Mesenteric fat pad (tissue), 1 donor: ENCODE measurements around the gene KRTAP5-3. TPM values are rescaled to one million over a fixed set of nuclear protein-coding genes. Genes with fewer than 3 reads are reported as not detected.

ENCODE experiments used
- DNase-seq: peaks from one replicate; pipeline ENCODE4 v3.0.0-alpha.2; 2020; ENCODE audit warnings: low spot score
- total RNA-seq: library from RNA; stranded (reverse); fragmentation: NEBNext Ultra II Directional; extraction: Animal tissue kit (Norgen Biotek cat#: 25700); gene quantifications from one replicate; pipeline ENCODE4 v1.2.1, GENCODE V29; 2021
- donor health status: DM: yes; HTN: yes; CAD: no.

The KRTAP5-3 gene
- total RNA-seq, 1 donor from 2014 or later: not detected

DNA sequence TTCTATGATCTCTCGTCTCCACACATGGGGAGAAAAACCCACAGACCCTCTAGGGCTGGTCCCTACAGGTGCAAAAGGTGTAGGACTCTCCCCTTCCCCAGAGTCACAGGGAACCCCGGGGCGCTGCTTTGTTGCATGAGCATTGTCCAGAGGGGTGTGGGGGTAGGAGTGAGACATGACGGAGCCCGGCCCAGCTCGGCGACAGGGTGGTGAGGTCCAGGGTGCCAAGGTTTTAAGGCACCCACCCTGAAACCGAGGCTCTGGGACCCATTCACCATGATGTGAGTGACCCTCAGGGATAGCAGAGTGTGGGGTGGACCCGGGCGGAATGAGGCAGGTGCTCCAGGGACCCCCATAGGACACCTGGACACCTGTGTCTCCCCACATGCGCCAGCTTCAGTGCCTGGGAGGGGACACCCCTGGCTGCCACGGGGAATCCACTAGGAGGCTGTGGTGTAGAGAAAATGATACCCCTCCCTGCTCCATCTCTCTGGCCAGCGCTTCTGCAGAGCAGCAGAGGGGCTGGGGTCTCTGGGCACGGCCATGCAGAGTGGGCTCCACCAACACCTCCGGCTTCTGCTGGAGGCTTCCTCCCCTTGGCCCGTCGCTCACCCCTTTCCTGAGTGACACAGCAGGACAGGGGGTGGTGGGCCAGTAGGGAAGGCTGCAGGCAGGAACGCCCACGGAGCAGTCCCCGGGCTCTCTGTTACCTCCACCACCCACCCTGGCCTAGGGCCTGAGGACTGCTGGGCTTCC, 36.5 kb upstream of the KRTAP5-3 start:
- no peak for DNase-seq

DNA sequence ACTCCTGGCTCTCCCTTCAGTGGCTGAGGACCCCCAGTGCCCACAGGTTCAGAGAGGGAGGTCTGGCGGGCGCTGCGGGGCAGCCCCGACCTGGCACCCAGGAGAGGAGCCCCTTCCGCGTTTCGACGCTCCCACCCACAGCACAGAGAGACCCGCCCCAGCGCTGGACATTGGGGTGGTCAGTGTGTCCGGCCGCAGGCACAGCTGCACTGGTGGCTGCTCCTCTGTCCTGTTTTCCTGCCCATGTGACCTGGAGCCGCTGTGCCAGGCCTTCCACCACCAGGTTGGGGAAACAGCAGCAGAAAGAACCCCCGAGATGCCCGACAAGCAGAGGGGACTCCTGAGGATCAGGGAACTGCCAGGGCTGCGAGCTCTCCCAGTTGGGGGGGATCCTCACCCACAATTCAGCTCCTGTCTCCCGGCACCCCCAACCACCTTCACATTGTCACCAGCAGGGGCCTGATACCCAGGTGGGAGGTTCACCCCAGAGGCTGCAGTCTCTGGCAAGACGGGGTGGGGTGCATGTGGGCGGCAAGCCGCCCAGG, 35.0 kb upstream of the KRTAP5-3 start:
- no peak for DNase-seq

DNA sequence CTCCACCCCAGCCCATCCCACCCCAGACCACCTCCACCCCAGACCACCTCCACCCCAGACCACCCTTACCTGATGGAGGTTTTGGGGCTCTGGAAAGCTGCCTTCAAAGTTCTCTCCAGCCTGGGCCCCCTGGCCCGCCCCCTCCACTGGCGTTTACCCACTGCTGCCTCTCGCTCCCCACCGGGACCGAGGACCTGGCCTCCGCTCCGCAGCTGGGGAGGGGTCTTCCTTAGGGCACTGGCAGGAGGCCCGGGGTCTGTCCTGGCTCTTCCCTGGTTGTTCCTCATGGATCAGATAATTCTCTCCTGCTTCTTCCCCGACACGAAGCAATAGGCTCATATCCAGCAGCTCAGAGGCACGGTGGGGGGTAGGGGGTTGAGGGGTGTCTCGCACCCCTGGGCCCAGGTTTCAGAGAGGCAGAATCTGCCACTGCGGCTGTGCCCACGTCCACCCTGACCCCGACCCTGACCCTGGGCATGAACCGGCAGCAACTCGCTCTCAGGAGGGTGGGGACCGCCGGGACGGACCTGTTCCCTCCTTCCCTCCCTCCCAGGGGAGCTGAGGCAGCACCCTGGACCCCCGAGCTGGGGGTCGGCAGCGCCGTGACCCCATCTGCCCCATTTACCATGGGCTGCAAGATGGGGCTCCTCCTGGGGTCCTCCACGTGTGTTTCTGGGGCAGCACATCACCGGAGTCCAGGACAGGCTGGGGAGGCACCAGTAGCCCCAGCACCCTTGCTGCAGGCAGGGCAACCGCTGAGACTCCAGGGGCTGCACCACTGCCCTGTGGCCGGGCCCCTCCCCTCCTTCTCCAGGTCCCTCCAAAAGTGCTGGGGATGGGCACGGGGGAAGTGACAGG, 34.3 kb upstream of the KRTAP5-3 start:
- no peak for DNase-seq

DNA sequence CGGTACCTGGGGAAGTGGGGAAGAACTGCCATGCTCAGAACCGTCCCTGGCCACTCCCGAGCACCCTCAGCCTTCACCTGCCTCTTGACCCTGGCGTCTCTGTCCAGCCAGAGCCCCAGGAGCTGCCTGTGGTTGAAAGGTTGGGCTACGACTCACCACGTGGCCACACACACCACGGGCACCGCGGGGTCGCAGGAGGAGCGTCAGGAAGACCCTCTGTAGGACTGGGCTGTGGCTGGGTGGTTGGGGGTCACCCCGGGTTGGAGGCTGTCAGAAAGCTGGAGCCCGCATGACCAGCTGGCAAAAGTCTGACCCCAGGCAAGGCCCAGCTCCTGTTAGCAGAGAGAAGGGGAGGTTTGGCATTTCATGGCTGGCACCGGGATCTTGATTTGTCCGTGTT, 32.8 kb upstream of the KRTAP5-3 start:
- DNase-seq: no peak

DNA sequence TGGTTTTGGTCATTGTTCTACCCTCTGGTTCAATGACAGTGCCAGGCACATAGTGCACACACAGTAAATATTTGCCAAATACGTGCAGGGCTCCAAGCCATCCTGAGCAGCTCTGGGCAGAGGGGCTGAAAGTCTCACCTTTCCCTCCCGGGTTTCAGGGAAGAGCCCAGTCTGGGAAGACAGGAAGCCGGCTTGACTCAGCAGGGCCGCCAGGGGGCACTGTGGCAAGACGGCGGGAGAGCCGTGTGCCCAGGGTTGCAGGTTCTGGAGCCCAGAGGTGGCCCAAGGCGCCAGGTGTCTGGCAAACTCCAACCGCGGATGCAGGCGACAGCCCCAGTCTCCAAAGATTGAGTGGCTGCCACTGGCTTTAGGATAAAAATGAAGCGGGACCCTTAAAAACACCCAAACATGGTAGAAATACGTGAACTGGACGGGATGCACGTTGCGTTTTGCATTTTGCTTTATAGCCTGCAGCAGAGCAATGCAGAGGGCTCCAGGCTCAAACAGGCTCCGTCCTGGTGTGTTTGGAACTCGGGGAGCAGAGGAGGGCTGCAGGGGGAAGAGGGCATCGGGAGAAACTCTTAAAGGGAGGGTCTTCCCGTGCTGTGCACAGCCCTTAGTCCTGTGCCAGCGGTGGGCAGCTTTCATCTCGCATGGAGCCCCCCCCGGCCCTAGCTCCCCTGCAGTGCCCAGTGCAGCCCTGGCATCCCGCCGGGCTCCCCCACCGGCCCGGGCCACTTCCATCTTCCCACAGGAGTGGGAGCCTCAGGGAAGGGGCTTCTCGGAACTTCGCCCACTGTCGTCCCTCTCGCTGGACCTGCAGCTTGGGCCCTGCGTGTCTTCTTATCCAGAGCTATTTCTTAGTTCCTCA, 32.0 kb upstream of the KRTAP5-3 start:
- DNase-seq: no peak

DNA sequence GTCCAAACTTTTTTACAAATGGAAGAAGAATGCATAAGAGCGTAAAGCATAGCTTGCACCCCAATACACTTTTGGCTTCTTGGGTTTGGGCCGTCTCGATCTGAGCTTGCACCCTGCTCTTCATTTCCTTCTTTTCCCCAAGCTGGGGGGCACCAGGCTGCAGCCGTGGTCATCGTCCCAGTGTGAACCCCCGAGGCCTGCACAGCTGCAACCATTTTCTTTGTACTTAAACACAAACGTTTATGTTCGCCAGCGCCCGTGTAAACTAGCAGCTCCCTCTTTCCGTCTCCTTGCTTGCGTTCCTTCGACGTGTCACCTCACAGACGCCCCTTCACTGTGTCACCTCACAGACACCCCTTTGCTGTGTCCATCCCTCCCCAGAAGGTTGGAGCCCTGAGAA, 31.4 kb upstream of the KRTAP5-3 start:
- DNase-seq: no peak

DNA sequence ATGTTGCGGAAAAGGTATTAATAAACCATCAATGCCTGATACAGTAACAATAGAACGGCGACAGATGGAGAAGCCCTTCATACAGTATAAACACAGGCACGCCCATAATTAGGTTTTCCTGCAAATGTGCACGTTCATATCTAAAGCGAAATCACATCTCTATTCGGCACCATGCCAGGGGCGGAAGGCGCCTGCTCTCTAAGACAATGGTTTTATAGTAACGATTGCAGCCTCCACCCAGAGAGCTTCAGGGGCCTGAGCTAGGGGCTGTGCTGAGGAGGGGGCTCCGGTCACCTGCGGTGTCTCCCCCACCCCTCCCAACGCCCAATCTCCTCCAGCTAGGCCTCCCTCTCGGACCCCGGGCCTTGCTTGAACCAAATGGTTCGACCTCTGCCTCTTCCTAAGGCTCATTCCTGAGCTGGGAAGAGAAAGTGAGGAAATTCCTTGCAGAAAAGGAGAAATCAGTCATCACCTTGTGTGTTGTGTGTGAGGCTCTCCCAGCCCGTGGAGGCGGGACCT, 30.9 kb upstream of the KRTAP5-3 start:
- DNase-seq: no peak

DNA sequence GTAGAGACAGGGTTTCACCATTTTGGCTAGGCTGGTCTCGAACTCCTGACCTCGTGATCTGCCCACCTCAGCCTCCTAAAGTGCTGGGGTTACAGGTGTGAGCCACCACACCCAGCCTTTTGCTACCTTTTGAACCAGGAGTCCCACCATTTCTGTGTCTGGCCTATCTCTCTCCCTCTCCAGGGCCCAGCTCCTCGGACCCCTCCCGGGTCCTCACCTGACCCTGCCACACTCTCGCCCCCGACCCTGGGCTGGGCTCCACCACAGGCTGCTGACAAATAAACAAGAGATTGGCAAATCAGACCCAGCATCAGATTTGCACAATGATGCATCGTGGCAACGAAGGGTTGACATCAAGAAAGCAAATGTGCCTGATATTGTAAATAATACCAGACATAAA, 30.1 kb upstream of the KRTAP5-3 start:
- DNase-seq: no peak

DNA sequence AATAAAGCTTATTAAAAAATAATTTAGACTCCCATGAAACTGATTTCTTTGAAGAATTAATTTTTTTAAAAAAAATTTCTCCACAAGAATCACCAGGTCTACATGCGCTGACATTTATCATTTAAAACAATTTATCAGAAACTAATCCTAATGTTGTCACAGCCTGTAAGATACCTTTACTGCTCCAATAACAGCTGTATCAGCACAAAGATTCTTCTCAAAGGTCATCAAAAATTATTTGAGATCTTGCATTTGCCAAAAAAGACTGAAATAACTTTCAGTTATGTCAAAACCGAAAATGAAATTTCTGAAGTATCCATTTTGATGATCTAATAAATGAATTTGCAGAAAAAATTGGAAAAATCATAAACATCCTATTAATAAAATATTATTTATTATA, 29.4 kb upstream of the KRTAP5-3 start:
- no peak for DNase-seq

DNA sequence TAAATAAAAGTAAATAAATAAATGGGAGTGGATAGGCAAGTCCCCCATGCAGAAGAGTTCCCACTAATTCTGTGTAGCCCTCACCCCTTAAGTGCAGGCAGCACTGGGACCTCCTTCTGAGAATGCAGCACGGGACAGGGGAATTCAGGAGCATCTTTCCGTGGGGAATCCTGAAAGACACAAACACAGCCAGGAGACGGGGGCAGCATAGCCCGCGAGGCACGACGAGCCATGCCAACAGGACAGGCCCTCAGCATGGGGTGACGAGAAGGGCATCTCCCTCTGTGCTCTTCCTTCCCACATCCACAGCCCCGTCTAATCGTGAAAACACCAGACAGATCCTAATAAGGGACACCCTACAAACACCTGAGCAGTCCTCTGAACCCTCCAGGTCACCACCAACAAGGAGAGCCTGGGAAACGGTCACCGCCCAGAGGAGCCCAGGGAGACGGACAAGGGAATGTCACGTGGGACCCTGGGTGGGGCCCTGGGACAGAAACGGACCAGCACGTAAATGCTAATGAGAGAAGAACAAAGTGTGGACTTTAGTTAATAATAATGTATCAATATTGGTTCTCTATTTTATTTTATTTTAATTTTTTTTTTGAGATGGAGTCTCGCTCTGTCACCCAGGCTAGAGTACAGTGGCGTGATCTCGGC, 28.2 kb upstream of the KRTAP5-3 start:
- no peak for DNase-seq

DNA sequence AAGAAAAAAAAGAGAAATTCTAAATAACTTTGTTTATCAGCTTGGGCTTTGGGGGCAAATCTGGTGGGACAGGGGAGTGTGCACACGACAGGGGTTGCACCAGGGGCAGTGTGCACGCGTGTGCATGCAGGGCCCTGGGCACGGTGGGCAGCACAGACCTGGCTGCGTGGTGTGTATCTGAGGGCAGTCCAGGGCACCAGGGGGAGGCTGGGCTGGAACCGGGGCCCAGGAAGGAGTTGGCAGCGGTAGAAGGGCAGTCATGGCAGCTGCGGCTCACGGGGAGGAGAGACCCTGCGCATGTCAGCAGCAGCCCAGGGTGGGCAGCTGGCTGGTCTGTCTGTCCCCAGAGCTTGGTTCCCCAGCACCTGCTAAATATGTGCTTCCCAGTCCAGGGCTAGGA, 25.6 kb upstream of the KRTAP5-3 start:
- DNase-seq: no peak

DNA sequence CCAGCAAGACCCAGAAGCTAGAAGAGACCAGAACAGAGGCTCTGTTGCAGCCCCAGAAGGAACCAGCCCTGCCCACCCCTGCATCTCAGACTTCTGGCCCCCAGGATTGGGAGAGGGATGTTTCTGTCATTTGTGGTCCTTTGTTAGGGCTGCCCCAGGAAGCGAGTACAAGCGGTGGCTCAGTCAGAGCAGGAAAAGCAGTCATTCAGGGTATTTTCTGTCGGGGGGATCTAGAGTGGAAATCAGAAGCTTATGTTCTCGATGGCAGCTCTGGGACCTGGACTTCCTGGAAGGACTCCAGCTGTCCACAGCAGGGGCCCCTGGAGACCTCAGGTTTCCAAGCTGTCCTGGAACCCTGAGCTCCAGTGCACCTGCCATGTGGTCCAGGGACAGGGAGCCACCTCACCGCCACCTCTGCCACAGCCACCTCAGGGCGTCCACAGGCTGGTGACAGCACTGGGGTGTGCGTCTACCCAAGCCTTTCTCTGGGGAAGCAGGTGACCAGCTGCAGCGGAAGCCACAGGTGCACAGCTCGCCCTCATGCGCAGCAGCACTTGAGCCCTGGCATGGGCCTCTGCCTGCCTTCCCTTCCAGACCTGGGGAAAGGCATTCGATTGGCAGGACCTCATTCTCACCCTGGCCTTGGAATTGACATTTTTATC, 23.9 kb upstream of the KRTAP5-3 start:
- no peak for DNase-seq

DNA sequence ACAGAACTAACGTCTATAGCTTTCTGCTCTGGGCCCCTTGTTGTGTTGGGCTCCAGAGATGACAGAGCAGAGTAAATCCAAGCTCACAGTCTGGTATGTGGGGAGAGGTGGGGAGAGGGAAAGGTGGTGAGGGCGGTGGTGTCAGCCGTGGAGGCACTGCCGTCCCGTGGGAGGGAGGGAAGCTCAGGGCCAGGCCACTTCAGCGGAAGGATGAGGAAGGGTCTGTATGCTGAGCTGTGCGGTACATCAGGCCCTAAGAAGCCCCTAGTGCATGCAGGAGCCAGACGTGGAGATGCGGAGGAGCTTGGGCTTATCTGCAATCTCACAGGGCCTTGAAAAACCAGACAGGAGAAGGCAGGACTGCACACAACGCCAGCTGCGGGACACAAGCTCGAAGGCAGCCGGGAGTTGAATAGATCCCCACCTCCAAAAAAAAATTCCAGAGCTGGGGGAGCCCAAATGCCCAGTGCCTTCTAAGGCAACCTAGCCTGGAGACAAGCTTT, 22.9 kb upstream of the KRTAP5-3 start:
- no peak for DNase-seq

DNA sequence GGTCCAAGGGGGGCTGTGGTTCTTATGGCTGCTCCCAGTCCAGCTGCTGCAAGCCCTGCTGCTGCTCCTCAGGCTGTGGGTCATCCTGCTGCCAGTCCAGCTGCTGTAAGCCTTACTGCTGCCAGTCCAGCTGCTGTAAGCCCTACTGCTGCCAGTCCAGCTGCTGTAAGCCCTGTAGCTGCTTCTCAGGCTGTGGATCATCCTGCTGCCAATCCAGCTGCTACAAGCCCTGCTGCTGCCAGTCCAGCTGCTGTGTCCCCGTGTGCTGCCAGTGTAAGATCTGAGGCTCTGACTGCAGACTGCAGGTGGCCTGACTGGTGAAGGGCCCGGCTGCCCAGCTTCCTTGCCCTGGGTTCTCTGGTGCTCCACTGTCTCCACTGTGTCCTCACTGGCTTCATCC, 22.0 kb upstream of the KRTAP5-3 start:
- no peak for DNase-seq

GRCh38 chr11:1629326-1630185, 21.3 kb upstream of the KRTAP5-3 start, which contains the start of gene KRTAP5-5:
TSS of gene KRTAP5-5 (plus strand) at chr11:1629775. CDS start at chr11:1629841, 66 bp downstream.
- DNase-seq: no peak

GRCh38 chr11:1628506-1629325, 20.5 kb upstream of the KRTAP5-3 start:
- no peak for DNase-seq

DNA sequence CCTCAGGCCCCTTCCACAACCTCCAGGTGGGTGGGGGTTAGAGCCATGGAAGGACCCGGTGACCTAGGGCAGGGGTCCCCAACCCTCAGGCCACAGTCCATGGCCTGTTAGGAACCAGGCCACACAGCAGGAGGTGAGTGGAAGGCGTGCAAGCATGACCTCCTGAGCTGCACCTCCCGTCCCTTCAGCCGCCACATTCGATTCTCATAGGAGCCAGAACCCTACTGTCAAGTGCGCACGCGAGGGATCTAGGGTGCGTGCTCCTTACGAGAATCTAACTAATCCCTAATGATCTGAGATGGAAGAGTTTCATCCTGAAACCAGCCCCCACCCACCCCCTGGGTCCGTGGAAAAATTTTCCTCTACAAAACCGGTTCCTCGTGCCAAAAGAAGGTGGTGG, 17.3 kb upstream of the KRTAP5-3 start:
- DNase-seq: no peak

DNA sequence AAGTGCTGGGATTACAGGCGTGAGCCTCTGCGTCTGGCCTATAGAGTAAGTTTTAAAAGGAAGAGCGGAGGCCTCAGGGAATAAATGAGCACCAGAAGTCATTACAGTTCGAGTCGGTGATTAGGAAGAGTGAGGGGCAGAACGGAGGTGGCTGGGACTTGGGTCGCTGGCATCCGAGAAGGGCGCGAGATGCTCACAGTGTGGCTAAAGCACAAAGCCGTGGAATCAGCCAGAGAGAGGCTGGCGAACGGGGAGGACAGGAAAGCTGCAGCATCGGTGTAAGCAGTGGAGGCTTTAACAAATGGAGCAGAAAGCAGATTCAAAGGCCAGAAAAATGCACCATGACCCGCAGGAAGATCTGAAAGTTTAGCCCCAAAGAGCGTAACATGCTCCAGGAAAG, 16.4 kb upstream of the KRTAP5-3 start:
- no peak for DNase-seq
